KBM-7 (cell line): ENCODE results near the gene SLX4IP.

Experiments used
- DNase-seq: peaks from one replicate; pipeline ENCODE4 v3.0.0-alpha.2; 2015
- in situ Hi-C: fragments of 300-500 bp; cut with MboI; formaldehyde crosslinking; loops from 2 replicates; pipeline ENCODE4 v1.14.3; 2020; ENCODE audit warnings: low sequenced_read_pairs, low pct_unique_long_range_greater_than_20kb, mixed read lengths

SLX4IP gene

GRCh38 chr20:10483691-10484090 is 48.6 kb downstream of the SLX4IP start:
- no peak for DNase-seq
- in situ Hi-C loops: no loop called here

- in situ Hi-C loops: no loop called here
Observed at GRCh38 chr20:10487142-10488136, 52.3 kb downstream of the SLX4IP start.

GRCh38 chr20:10488534-10488933 is 53.4 kb downstream of the SLX4IP start:
- DNase-seq: no peak
- in situ Hi-C loops: no loop called here

More at GRCh38 chr20:10487142-10488136, 52.3 kb downstream of the SLX4IP start:
- no peak for DNase-seq

GRCh38 chr20:10489853-10490252 is 54.7 kb downstream of the SLX4IP start:
- in situ Hi-C loops: no loop called here
- no peak for DNase-seq

- DNase-seq: no peak
- in situ Hi-C loops: no loop called here
Observed at GRCh38 chr20:10490257-10490656, 55.2 kb downstream of the SLX4IP start.

GRCh38 chr20:10490706-10491105 is 55.6 kb downstream of the SLX4IP start:
- in situ Hi-C loops: no loop called here
- no peak for DNase-seq

GRCh38 chr20:10492065-10492464 is 57.0 kb downstream of the SLX4IP start:
- in situ Hi-C loops: no loop called here
- DNase-seq: peak; percentile 48

- no peak for DNase-seq
- in situ Hi-C loops: no loop called here
Observed at GRCh38 chr20:10492844-10493243, 57.7 kb downstream of the SLX4IP start.

- in situ Hi-C loops: no loop called here
- DNase-seq: no peak
Observed at GRCh38 chr20:10495173-10495572, 60.1 kb downstream of the SLX4IP start.

- no peak for DNase-seq
- in situ Hi-C loops: no loop called here
Observed at GRCh38 chr20:10496465-10496864, 61.4 kb downstream of the SLX4IP start.

- in situ Hi-C loops: no loop called here
- DNase-seq: no peak
Observed at GRCh38 chr20:10497283-10497682, 62.2 kb downstream of the SLX4IP start.

GRCh38 chr20:10497791-10498190 is 62.7 kb downstream of the SLX4IP start:
- in situ Hi-C loops: no loop called here
- no peak for DNase-seq

GRCh38 chr20:10498200-10498599 is 63.1 kb downstream of the SLX4IP start:
- no peak for DNase-seq
- in situ Hi-C loops: no loop called here

GRCh38 chr20:10501402-10501801 is 66.3 kb downstream of the SLX4IP start:
- peak; percentile 91 for DNase-seq
- in situ Hi-C loops: no loop called here

GRCh38 chr20:10502098-10502526 is 67.0 kb downstream of the SLX4IP start:
- in situ Hi-C loops: no loop called here
- DNase-seq: peak; percentile 81

- in situ Hi-C loops: no loop called here
- no peak for DNase-seq
Observed at GRCh38 chr20:10504608-10504993, 69.5 kb downstream of the SLX4IP start.

- peak; percentile 65 for DNase-seq
- in situ Hi-C loops: no loop called here
Observed at GRCh38 chr20:10504994-10505730, 70.1 kb downstream of the SLX4IP start.

GRCh38 chr20:10505827-10506226 is 70.7 kb downstream of the SLX4IP start:
- in situ Hi-C loops: no loop called here
- DNase-seq: no peak

GRCh38 chr20:10507052-10507451 is 71.9 kb downstream of the SLX4IP start:
- in situ Hi-C loops: no loop called here
- DNase-seq: peak; percentile 54

- in situ Hi-C loops: no loop called here
- DNase-seq: no peak
Observed at GRCh38 chr20:10508060-10508459, 73.0 kb downstream of the SLX4IP start.
